GM12878 (cell line): ENCODE results near the gene REEP1. TPM values are rescaled to one million over a fixed set of nuclear protein-coding genes. Genes with fewer than 3 reads are reported as not detected.

ENCODE experiments used
- ATAC-seq: fragments of 200-7000 bp; cut with Tn5 transposase; 3 replicates; pipeline ENCODE4 v1.9.1; 2020; ENCODE audit warnings: mild to moderate bottlenecking, moderate library complexity
- BruUV-seq: library from RNA; stranded (reverse); fragments of 400-500 nt; replicated peaks from 2 replicates; lab custom pipeline; 2021; lab: Mats Ljungman, UMichigan
- CTCF ChIA-PET: fragments of 300-600 bp; sonication (Branson Sonifier 250); formaldehyde crosslinking; extraction: SDS; loops from one replicate; lab custom pipeline; 2021; ENCODE audit warnings: inconsistent platforms; lab: Yijun Ruan, JAX
- POLR2A ChIA-PET: fragments of 350-600 bp; formaldehyde crosslinking; extraction: SDS; loops from one replicate; lab custom pipeline; 2021; ENCODE audit warnings: inconsistent platforms; lab: Charles Lee
- RAD21 ChIA-PET: fragments of 300-600 bp; sonication (Branson Sonifier 250); formaldehyde crosslinking; loops from one replicate; lab custom pipeline; 2023; ENCODE audit warnings: antibody characterized with exemption; ENCODE audit not compliant: unreplicated experiment; lab: Charles Lee
- SMC1A ChIA-PET: fragments of 300-600 bp; sonication (Branson Sonifier 250); formaldehyde crosslinking; loops from one replicate; lab custom pipeline; 2023; ENCODE audit not compliant: unreplicated experiment, uncharacterized antibody; lab: Charles Lee
- DNase-seq: peaks from one replicate; pipeline ENCODE4 v3.0.0-alpha.2; 2011; ENCODE audit warnings: low read depth, low spot score
- FAIRE-seq: peaks from 3 replicates; lab custom pipeline; 2011; peaks lifted over from hg19 to GRCh38; lab: Jason Lieb, UNC
- H2AFZ ChIP-seq: 2 replicates; pipeline ENCODE4 v1.6.0; 2011; ENCODE audit warnings: low read depth, low read length, control low read depth; ENCODE audit not compliant: control insufficient read depth
- H3K27ac ChIP-seq: 2 replicates; pipeline ENCODE4 v1.5.1; 2011; ENCODE audit warnings: control low read depth; ENCODE audit not compliant: control insufficient read depth, insufficient read depth
- H3K27me3 ChIP-seq, 2 experiments: replicated peaks in 1 of 2; 2 replicates each; pipeline versions ENCODE4 v1.6.0 to v1.6.1; 2011; ENCODE audit warnings: low read length in 1 of 2; ENCODE audit not compliant: control insufficient read depth in 2 of 2, insufficient read depth in 2 of 2
- H3K36me3 ChIP-seq, 2 experiments: 2 replicates each; pipeline ENCODE4 v1.5.1; 2011; ENCODE audit warnings: low read length in 1 of 2; ENCODE audit not compliant: control insufficient read depth in 2 of 2, insufficient read depth in 2 of 2
- H3K4me1 ChIP-seq: 2 replicates; pipeline ENCODE4 v1.6.1; 2011; ENCODE audit warnings: mild to moderate bottlenecking, low read length, moderate library complexity, mixed read lengths; ENCODE audit not compliant: control insufficient read depth, insufficient read depth
- H3K4me2 ChIP-seq: 2 replicates; pipeline ENCODE4 v1.6.0; 2011; ENCODE audit warnings: control low read depth; ENCODE audit not compliant: control insufficient read depth, insufficient read depth
- H3K4me3 ChIP-seq: fragments of 200-600 bp; sonication (generic); 2 replicates; pipeline ENCODE4 v1.5.1; 2016
- H3K79me2 ChIP-seq: 2 replicates; pipeline ENCODE4 v1.6.0; 2011; ENCODE audit warnings: low read length; ENCODE audit not compliant: control insufficient read depth, insufficient read depth
- H3K9ac ChIP-seq: 2 replicates; pipeline ENCODE4 v1.8.0; 2011; ENCODE audit warnings: low read length, control low read depth, mixed read lengths; ENCODE audit not compliant: control insufficient read depth, insufficient read depth
- H3K9me3 ChIP-seq: replicated peaks from 3 replicates; pipeline ENCODE4 v1.5.1; 2011; ENCODE audit warnings: mild to moderate bottlenecking, low read length; ENCODE audit not compliant: control insufficient read depth, insufficient read depth
- H4K20me1 ChIP-seq: 2 replicates; pipeline ENCODE4 v1.6.0; 2011; ENCODE audit not compliant: control insufficient read depth, insufficient read depth
- BCL11A ChIP-seq: IDR thresholded peaks from 2 replicates; pipeline ENCODE4 v1.6.1; 2011; ENCODE audit warnings: low read depth, low read length
- HDAC2 ChIP-seq: fragments of 200-600 bp; sonication (generic); IDR thresholded peaks from 2 replicates; pipeline ENCODE4 v1.6.1; 2017
- HDAC6 ChIP-seq: fragments of 200-600 bp; sonication (generic); IDR thresholded peaks from one replicate; pipeline ENCODE4 v1.8.0; 2017; ENCODE audit warnings: antibody characterized with exemption; ENCODE audit not compliant: unreplicated experiment
- HSF1 ChIP-seq: fragments of 150-350 bp; IDR thresholded peaks from 2 replicates; pipeline ENCODE4 v1.6.1; 2014; ENCODE audit warnings: mild to moderate bottlenecking, low read depth, low read length
- MEF2B ChIP-seq: fragments of 450-650 bp; IDR thresholded peaks from 2 replicates; pipeline ENCODE4 v1.6.1; 2018; ENCODE audit warnings: mild to moderate bottlenecking, moderate library complexity; ENCODE audit not compliant: partially characterized antibody, poor library complexity, severe bottlenecking
- POLR2AphosphoS2 ChIP-seq: IDR thresholded peaks from 2 replicates; pipeline ENCODE4 v1.6.1; 2011; ENCODE audit warnings: low read depth, mild to moderate bottlenecking, low read length, improper control_type of control experiment, moderate library complexity
- RAD21 ChIP-seq: IDR thresholded peaks from 2 replicates; pipeline ENCODE4 v1.6.1; 2011; ENCODE audit warnings: mild to moderate bottlenecking, low read depth, low read length, moderate library complexity; ENCODE audit not compliant: insufficient read depth
- RBBP5 ChIP-seq: fragments of 200-600 bp; sonication (generic); conservative IDR thresholded peaks from 2 replicates; pipeline ENCODE4 v1.6.1; 2016
- SMAD5 ChIP-seq: IDR thresholded peaks from 2 replicates; pipeline ENCODE4 v1.6.1; 2016; ENCODE audit warnings: antibody characterized with exemption, low read depth
- TAF1 ChIP-seq: IDR thresholded peaks from 2 replicates; pipeline ENCODE4 v1.6.1; 2011; ENCODE audit warnings: mild to moderate bottlenecking, low read depth, low read length, borderline replicate concordance
- ZNF207 ChIP-seq: fragments of 450-650 bp; IDR thresholded peaks from 2 replicates; pipeline ENCODE4 v1.6.1; 2014; ENCODE audit warnings: antibody characterized with exemption, mild to moderate bottlenecking, borderline replicate concordance
- ZNF592 ChIP-seq: fragments of 450-650 bp; IDR thresholded peaks from 2 replicates; pipeline ENCODE4 v1.6.1; 2017; ENCODE audit warnings: mild to moderate bottlenecking, moderate library complexity
- WGBS: methylation state at CpG from one replicate; pipeline ENCODE4 v1.1.6; 2016; ENCODE audit warnings: low lambda C conversion rate; ENCODE audit not compliant: insufficient replicate concordance, insufficient coverage; ENCODE audit errors: missing lambda C conversion rate; 5-methylcytosine and 5-hydroxymethylcytosine counted together
- in situ Hi-C: fragments of 300-500 bp; cut with MboI; formaldehyde crosslinking; loops from 9 replicates; pipeline ENCODE4 v1.14.3; 2018; ENCODE audit warnings: mixed read lengths
- intact Hi-C: fragments of 100-400 bp; cut with micrococcal nuclease; formaldehyde crosslinking; loops from one replicate; pipeline ENCODE4 v1.14.2; 2022; ENCODE audit not compliant: unreplicated experiment
- polyA plus RNA-seq, 11 experiments: library from polyadenylated mRNA; depleted of rRNA in 4 of 11; unstranded in 6 of 11; stranded (reverse) in 5 of 11; fragments of >200 nt; fragmentation: Nextera tagmentation in 4 of 11; fragmentation: Illumina TruSeq in 1 of 11; extraction: Ambion mirVana in 4 of 11; extraction: Trizol in 1 of 11; gene quantifications; 1 replicate in 1 of 11; 2 replicates in 10 of 11; pipeline versions ENCODE4 v1.2.1 to v1.2.3, GENCODE V29; 2011 to 2016; ENCODE audit warnings: inconsistent platforms in 2 of 11, missing spikeins in 2 of 11, low read depth in 1 of 11
- total RNA-seq, 4 experiments: library from RNA; depleted of rRNA in 3 of 4; stranded (reverse); fragments of >200 nt in 3 of 4; fragmentation: Illumina TruSeq in 1 of 4; extraction: Trizol in 1 of 4; gene quantifications; 2 replicates each; pipeline versions ENCODE4 v1.2.1 to v1.2.3, GENCODE V29; 2013 to 2021
- TF ChIP-seq, protein P1 (sequence below): fragments of 450-650 bp; IDR thresholded peaks from 2 replicates; pipeline ENCODE4 v1.6.1; 2017; ENCODE audit warnings: mild to moderate bottlenecking, moderate library complexity

REEP1 gene
- total and polyA plus RNA-seq, 10 of the 15 experiments (the other 5 are each of a cell fraction or from before 2014, with no cell fraction given) = 0.02 to 0.30 (median 0.09) TPM; not detected in 1

- CTCF ChIA-PET = interaction anchor here (1.0 to 1.9 kb wide), 3 partner anchors 9 to 63 kb away, joined by 5 to 10 read pairs (median 5); no protein-coding TSS in a partner anchor
- H3K9ac ChIP-seq = no peak overlapping the region
- no peaks in the 10 kb centered on the region for H4K20me1 ChIP-seq
- H3K4me2 ChIP-seq = no peak overlapping the region
- no peaks in the 10 kb centered on the region for H3K79me2 ChIP-seq
- FAIRE-seq (peak; percentile 18), ATAC-seq (no peak), DNase-seq (no peak)
- no peaks in the 10 kb centered on the region for H3K36me3 ChIP-seq
- no peak overlapping the region for H3K4me3 ChIP-seq
- RAD21 ChIA-PET = interaction anchor here (0.8 to 1.5 kb wide), 3 partner anchors 9 to 14 kb away, joined by 3 to 5 read pairs (median 5); no protein-coding TSS in a partner anchor
- in situ Hi-C loops = no loop called here
- POLR2A ChIA-PET = interaction anchor here (1.1 kb wide), 1 partner anchor 131 kb away, joined by 3 read pairs; no protein-coding TSS in a partner anchor
- BruUV-seq = no TSS peak
- no peaks in the 10 kb centered on the region for H3K27me3 ChIP-seq
- 75% methylated on average over 12 of the region's 12 CpGs for WGBS
- H2AFZ ChIP-seq = no peak overlapping the region
- intact Hi-C loops = no loop called here
- SMC1A ChIA-PET = interaction anchor here (0.6 to 3.9 kb wide), 5 partner anchors 10 to 161 kb away, joined by 3 to 29 read pairs (median 4); no protein-coding TSS in a partner anchor
- H3K4me1 ChIP-seq = peaks cover 15% of the 10 kb centered on the region
- no peaks in the 10 kb centered on the region for H3K9me3 ChIP-seq
- no peak overlapping the region for H3K27ac ChIP-seq
- TF ChIP-seq ZNF592 (no peak), TAF1 (no peak), POLR2AphosphoS2 (no peak), HDAC6 (no peak), ZNF207 (no peak), RBBP5 (no peak), SMAD5 (no peak), RAD21 (no peak), MEF2B (no peak), HSF1 (no peak), BCL11A (no peak), HDAC2 (no peak)
- TF ChIP-seq, protein P1, sequence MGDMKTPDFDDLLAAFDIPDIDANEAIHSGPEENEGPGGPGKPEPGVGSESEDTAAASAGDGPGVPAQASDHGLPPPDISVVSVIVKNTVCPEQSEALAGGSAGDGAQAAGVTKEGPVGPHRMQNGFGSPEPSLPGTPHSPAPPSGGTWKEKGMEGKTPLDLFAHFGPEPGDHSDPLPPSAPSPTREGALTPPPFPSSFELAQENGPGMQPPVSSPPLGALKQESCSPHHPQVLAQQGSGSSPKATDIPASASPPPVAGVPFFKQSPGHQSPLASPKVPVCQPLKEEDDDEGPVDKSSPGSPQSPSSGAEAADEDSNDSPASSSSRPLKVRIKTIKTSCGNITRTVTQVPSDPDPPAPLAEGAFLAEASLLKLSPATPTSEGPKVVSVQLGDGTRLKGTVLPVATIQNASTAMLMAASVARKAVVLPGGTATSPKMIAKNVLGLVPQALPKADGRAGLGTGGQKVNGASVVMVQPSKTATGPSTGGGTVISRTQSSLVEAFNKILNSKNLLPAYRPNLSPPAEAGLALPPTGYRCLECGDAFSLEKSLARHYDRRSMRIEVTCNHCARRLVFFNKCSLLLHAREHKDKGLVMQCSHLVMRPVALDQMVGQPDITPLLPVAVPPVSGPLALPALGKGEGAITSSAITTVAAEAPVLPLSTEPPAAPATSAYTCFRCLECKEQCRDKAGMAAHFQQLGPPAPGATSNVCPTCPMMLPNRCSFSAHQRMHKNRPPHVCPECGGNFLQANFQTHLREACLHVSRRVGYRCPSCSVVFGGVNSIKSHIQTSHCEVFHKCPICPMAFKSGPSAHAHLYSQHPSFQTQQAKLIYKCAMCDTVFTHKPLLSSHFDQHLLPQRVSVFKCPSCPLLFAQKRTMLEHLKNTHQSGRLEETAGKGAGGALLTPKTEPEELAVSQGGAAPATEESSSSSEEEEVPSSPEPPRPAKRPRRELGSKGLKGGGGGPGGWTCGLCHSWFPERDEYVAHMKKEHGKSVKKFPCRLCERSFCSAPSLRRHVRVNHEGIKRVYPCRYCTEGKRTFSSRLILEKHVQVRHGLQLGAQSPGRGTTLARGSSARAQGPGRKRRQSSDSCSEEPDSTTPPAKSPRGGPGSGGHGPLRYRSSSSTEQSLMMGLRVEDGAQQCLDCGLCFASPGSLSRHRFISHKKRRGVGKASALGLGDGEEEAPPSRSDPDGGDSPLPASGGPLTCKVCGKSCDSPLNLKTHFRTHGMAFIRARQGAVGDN = no peak
Observed at GRCh38 chr2:86235196-86235980, 102.0 kb downstream of the REEP1 start.
